ENCODE measurements around the gene DNAJC25. TPM values are rescaled to one million over a fixed set of nuclear protein-coding genes. Genes with fewer than 3 reads are reported as not detected.

The DNAJC25 gene
- total and polyA plus RNA-seq, 2 of the 13 experiments (the other 11 are each of a cell fraction or from before 2014, with no cell fraction given), result 5.7 to 10.2 TPM

DNA sequence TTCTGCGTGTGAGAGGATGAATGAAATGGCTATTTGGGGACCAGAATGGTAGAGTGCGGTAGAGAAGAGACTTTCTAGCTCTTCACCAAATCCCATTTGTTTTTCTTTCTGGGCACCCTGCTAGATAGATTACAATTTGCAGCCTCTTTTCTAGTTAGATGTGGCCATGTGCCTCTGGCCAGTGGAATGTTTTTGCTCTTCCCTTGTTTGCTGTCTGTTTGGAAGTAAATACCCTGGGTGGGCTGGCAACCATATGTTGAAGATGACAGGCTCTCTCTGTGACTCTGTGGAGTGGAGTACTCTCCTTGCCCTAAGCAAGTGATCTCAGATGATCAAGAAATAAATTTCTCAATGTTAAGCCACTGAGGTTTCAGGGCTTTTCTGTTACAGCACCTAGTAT is 43.2 kb downstream of the DNAJC25 start:
- ATAC-seq (no peak), FAIRE-seq (no peak), DNase-seq (ENCODE audit: low spot score) (no peak)
- Histone ChIP-seq H4K20me1 (ENCODE audit: insufficient read depth, low read length) (no peaks in the 10 kb centered on the region), H3K36me3 (replicated peaks in 1 of 2; ENCODE audit: control insufficient read depth in 1 of 2, insufficient read depth in 2 of 2, low read length in 2 of 2) (no peaks in the 10 kb centered on the region), H3K4me1 (ENCODE audit: insufficient read depth, low read length) (peaks cover 10% of the 10 kb centered on the region), H3K79me2 (ENCODE audit: insufficient read depth, low read length) (no peaks in the 10 kb centered on the region), H3K9me3 (ENCODE audit: low read length) (no peaks in the 10 kb centered on the region), H3K9ac (ENCODE audit: insufficient read depth, low read depth, low read length) (no peak overlapping the region), H3K27me3 (ENCODE audit: control insufficient read depth in 1 of 2, insufficient read depth in 2 of 2, low read length in 2 of 2) (no peaks in the 10 kb centered on the region), H3K27ac (ENCODE audit: extremely low read length, insufficient read depth, low read length) (no peak overlapping the region), H3K4me2 (ENCODE audit: low read depth, low read length) (no peak overlapping the region), H2AFZ (ENCODE audit: low read length) (no peak overlapping the region), H3K4me3 (replicated peaks in 1 of 3; ENCODE audit: insufficient read depth in 1 of 3, low read depth in 2 of 3, low read length in 3 of 3) (no peak overlapping the region)
- intact Hi-C loops (cut with micrococcal nuclease; ENCODE audit: unreplicated experiment) (no loop called here), in situ Hi-C loops (cut with HindIII; ENCODE audit: extremely low pct_ligation_motif_present, low pct_unique_long_range_greater_than_20kb) (no loop called here)
- WGBS (ENCODE audit: low lambda C conversion rate), result 92% methylated on average over 2 of the region's 2 CpGs
- no TSS peak for BruUV-seq (replicated peaks)
- TF ChIP-seq, protein P1, sequence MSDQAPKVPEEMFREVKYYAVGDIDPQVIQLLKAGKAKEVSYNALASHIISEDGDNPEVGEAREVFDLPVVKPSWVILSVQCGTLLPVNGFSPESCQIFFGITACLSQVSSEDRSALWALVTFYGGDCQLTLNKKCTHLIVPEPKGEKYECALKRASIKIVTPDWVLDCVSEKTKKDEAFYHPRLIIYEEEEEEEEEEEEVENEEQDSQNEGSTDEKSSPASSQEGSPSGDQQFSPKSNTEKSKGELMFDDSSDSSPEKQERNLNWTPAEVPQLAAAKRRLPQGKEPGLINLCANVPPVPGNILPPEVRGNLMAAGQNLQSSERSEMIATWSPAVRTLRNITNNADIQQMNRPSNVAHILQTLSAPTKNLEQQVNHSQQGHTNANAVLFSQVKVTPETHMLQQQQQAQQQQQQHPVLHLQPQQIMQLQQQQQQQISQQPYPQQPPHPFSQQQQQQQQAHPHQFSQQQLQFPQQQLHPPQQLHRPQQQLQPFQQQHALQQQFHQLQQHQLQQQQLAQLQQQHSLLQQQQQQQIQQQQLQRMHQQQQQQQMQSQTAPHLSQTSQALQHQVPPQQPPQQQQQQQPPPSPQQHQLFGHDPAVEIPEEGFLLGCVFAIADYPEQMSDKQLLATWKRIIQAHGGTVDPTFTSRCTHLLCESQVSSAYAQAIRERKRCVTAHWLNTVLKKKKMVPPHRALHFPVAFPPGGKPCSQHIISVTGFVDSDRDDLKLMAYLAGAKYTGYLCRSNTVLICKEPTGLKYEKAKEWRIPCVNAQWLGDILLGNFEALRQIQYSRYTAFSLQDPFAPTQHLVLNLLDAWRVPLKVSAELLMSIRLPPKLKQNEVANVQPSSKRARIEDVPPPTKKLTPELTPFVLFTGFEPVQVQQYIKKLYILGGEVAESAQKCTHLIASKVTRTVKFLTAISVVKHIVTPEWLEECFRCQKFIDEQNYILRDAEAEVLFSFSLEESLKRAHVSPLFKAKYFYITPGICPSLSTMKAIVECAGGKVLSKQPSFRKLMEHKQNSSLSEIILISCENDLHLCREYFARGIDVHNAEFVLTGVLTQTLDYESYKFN (CRISPR knock-in tag; conservative IDR thresholded peaks at IDR 0.05), result no peak
- TF ChIP-seq CCDC6 (CRISPR knock-in tag; IDR thresholded peaks at IDR 0.05) (no peak), CC2D1A (CRISPR knock-in tag; IDR thresholded peaks at IDR 0.05) (no peak), DPF2 (CRISPR knock-in tag; IDR thresholded peaks at IDR 0.05; ENCODE audit: borderline replicate concordance, low read depth) (no peak), EP300 (IDR thresholded peaks at IDR 0.05; ENCODE audit: low read depth in 2 of 2, low read length in 2 of 2) (no peak), EP300 (CRISPR knock-in tag; IDR thresholded peaks at IDR 0.05; ENCODE audit: borderline replicate concordance) (no peak), KLF16 (CRISPR knock-in tag; IDR thresholded peaks at IDR 0.05) (no peak), ZNF549 (CRISPR knock-in tag; IDR thresholded peaks at IDR 0.05) (no peak), ZNF281 (CRISPR knock-in tag; IDR thresholded peaks at IDR 0.05; ENCODE audit: borderline replicate concordance) (no peak), IRX3 (CRISPR knock-in tag; IDR thresholded peaks at IDR 0.05; ENCODE audit: borderline replicate concordance, low read depth) (no peak)
- CTCF ChIA-PET (ENCODE audit: low intra/inter-chr PET ratio, low total read pairs), result no interaction called here
- POLR2A ChIA-PET, result no interaction called here

Data from HepG2 (cell line).